GM23338 (cell line): Measurements from ENCODE around the gene GUCY1A1. TPM values are rescaled to one million over a fixed set of nuclear protein-coding genes. Genes with fewer than 3 reads are reported as not detected.

ENCODE experiments used
- ATAC-seq: fragments of 200-7000 bp; cut with Tn5 transposase; 3 replicates; pipeline ENCODE4 v1.9.1; 2020
- DNase-seq: peaks from one replicate; pipeline ENCODE4 v3.0.0-alpha.2; 2015; ENCODE audit warnings: low spot score
- H2AFZ ChIP-seq: fragments of 200-600 bp; sonication (generic); 2 replicates; pipeline ENCODE4 v1.8.0; 2016; ENCODE audit warnings: antibody characterized with exemption, mild to moderate bottlenecking, moderate library complexity
- H3F3A ChIP-seq: fragments of 200-600 bp; sonication (generic); replicated peaks from 2 replicates; pipeline ENCODE4 v1.8.0; 2017; ENCODE audit warnings: antibody characterized with exemption, mixed run types, low read depth
- H3K27ac ChIP-seq: fragments of 200-600 bp; sonication (generic); 2 replicates; pipeline ENCODE4 v1.6.1; 2016; ENCODE audit warnings: low read depth
- H3K27me3 ChIP-seq: fragments of 200-600 bp; sonication (generic); 2 replicates; pipeline ENCODE4 v1.8.0; 2016; ENCODE audit warnings: mild to moderate bottlenecking, mixed run types, moderate library complexity; ENCODE audit not compliant: insufficient read depth
- H3K36me3 ChIP-seq: fragments of 200-600 bp; sonication (generic); 2 replicates; pipeline ENCODE4 v1.8.0; 2016; ENCODE audit warnings: mild to moderate bottlenecking; ENCODE audit not compliant: insufficient read depth
- H3K4me1 ChIP-seq: fragments of 200-600 bp; sonication (generic); 2 replicates; pipeline ENCODE4 v1.8.0; 2016; ENCODE audit warnings: mild to moderate bottlenecking, moderate library complexity; ENCODE audit not compliant: insufficient read depth
- H3K4me2 ChIP-seq: fragments of 200-600 bp; sonication (generic); 2 replicates; pipeline ENCODE4 v1.7.1; 2017; ENCODE audit warnings: mixed run types
- H3K4me3 ChIP-seq: fragments of 200-600 bp; sonication (generic); 2 replicates; pipeline ENCODE4 v1.6.1; 2016; ENCODE audit warnings: mixed run types
- H3K79me2 ChIP-seq: fragments of 200-600 bp; sonication (generic); replicated peaks from 2 replicates; pipeline ENCODE4 v1.8.0; 2017; ENCODE audit warnings: mild to moderate bottlenecking; ENCODE audit not compliant: insufficient read depth
- H3K9me2 ChIP-seq: fragments of 200-600 bp; sonication (generic); 2 replicates; pipeline ENCODE4 v1.8.0; 2017; ENCODE audit not compliant: insufficient read depth
- H4K20me1 ChIP-seq: fragments of 200-600 bp; sonication (generic); replicated peaks from 2 replicates; pipeline ENCODE4 v1.8.0; 2017; ENCODE audit warnings: mild to moderate bottlenecking; ENCODE audit not compliant: insufficient read depth
- H3K27ac Mint-ChIP-seq: 2 replicates; pipeline ENCODE4 v1.8.0; 2020; ENCODE audit warnings: inconsistent platforms, mild to moderate bottlenecking, moderate library complexity, mixed read lengths
- H3K27me3 Mint-ChIP-seq: 3 replicates; pipeline ENCODE4 v1.8.0; 2022; ENCODE audit warnings: low read depth, mild to moderate bottlenecking, moderate library complexity, mixed read lengths, inconsistent platforms; ENCODE audit not compliant: insufficient read depth, poor library complexity
- H3K36me3 Mint-ChIP-seq: 3 replicates; pipeline ENCODE4 v1.8.0; 2021; ENCODE audit warnings: low read depth, mild to moderate bottlenecking, inconsistent platforms, moderate library complexity, mixed read lengths
- H3K4me1 Mint-ChIP-seq: 3 replicates; pipeline ENCODE4 v1.8.0; 2020; ENCODE audit warnings: mild to moderate bottlenecking, inconsistent platforms, mixed read lengths
- H3K4me3 Mint-ChIP-seq: 3 replicates; pipeline ENCODE4 v1.8.0; 2021; ENCODE audit warnings: moderate library complexity, mild to moderate bottlenecking, inconsistent platforms, mixed read lengths
- H3K9me3 Mint-ChIP-seq: 3 replicates; pipeline ENCODE4 v1.8.0; 2020; ENCODE audit warnings: moderate library complexity, mild to moderate bottlenecking, inconsistent platforms, mixed read lengths
- CREB1 ChIP-seq: fragments of 250-450 bp; sonication (Bioruptor Pico); IDR thresholded peaks from 2 replicates; pipeline ENCODE4 v1.5.0; 2020; ENCODE audit warnings: low read depth, mild to moderate bottlenecking, moderate library complexity
- EZH2 ChIP-seq: fragments of 200-600 bp; sonication (generic); IDR thresholded peaks from one replicate; pipeline ENCODE4 v1.8.0; 2017; ENCODE audit warnings: antibody characterized with exemption, mild to moderate bottlenecking, low read depth; ENCODE audit not compliant: unreplicated experiment
- JUNB ChIP-seq: IDR thresholded peaks from one replicate; pipeline ENCODE4 v1.6.1; 2016; ENCODE audit warnings: antibody characterized with exemption; ENCODE audit not compliant: unreplicated experiment
- NANOG ChIP-seq: IDR thresholded peaks from 2 replicates; pipeline ENCODE4 v1.6.1; 2016; ENCODE audit warnings: antibody characterized with exemption, borderline replicate concordance
- STAT1 ChIP-seq: IDR thresholded peaks from one replicate; pipeline ENCODE4 v1.6.1; 2016; ENCODE audit warnings: antibody characterized with exemption; ENCODE audit not compliant: unreplicated experiment
- ZNF114 ChIP-seq: fragments of 250-450 bp; sonication (Bioruptor Pico); IDR thresholded peaks from 2 replicates; pipeline ENCODE4 v1.5.0; 2020; ENCODE audit warnings: mild to moderate bottlenecking, moderate library complexity
- ZNF331 ChIP-seq: fragments of 250-450 bp; sonication (Bioruptor Pico); IDR thresholded peaks from 2 replicates; pipeline ENCODE4 v1.5.0; 2020; ENCODE audit warnings: low read depth, mild to moderate bottlenecking, moderate library complexity
- polyA plus RNA-seq: library from polyadenylated mRNA; unstranded; fragments of >200 nt; fragmentation: Nextera tagmentation; extraction: Ambion mirVana; gene quantifications from 2 replicates; pipeline ENCODE4 v1.2.1, GENCODE V29; 2016
- total RNA-seq: library from RNA; depleted of rRNA; stranded (reverse); fragments of >200 nt; shearing (Covaris generic); gene quantifications from 2 replicates; pipeline ENCODE4 v1.2.3, GENCODE V29; 2014
- TF ChIP-seq, protein P1 (sequence below), 2 experiments: fragments of 200-600 bp in 1 of 2; sonication (generic) in 1 of 2; conservative IDR thresholded peaks; 2 replicates each; pipeline versions ENCODE4 v1.5.1 to v1.6.1; 2016 to 2017; ENCODE audit warnings: antibody characterized with exemption in 2 of 2, low read depth in 2 of 2, mild to moderate bottlenecking in 2 of 2, moderate library complexity in 1 of 2
- TF ChIP-seq, protein P2 (sequence below): IDR thresholded peaks from one replicate; pipeline ENCODE4 v1.6.1; 2018; ENCODE audit warnings: antibody characterized with exemption; ENCODE audit not compliant: unreplicated experiment
- TF ChIP-seq, protein P3 (sequence below): IDR thresholded peaks from 2 replicates; pipeline ENCODE4 v1.6.1; 2016; ENCODE audit warnings: antibody characterized with exemption
- TF ChIP-seq, protein P4 (sequence below): fragments of 250-450 bp; sonication (Bioruptor Pico); IDR thresholded peaks from 2 replicates; pipeline ENCODE4 v1.5.0; 2020; ENCODE audit warnings: mild to moderate bottlenecking, moderate library complexity

The GUCY1A1 gene
- total and polyA plus RNA-seq, 2 experiments from 2014 or later: not detected

DNA sequence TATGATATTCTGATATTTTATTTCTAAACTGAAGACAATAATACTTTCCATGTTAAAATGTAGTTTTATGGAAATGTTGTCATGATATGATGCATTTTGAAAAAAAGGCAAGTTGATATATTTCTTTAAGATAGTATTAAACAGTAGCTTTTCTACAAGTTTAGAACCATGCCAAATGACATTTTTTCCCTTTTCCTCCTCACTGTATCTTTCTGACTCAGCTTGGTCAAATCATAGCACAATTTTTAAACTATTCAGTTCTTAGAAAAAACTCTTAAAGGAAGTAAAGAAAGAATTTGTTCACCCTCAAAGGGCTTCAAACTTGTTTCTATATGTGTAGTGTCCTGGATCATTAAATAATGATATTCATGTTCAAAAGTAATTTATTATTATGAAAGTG is 46.0 kb upstream of the GUCY1A1 start:
- Histone ChIP-seq H2AFZ (no peak overlapping the region), H3K4me1 (no peaks in the 10 kb centered on the region), H3K27ac (no peak overlapping the region), H3F3A (no peaks in the 10 kb centered on the region), H3K27me3 (no peaks in the 10 kb centered on the region), H3K9me2 (no peaks in the 10 kb centered on the region), H3K36me3 (no peaks in the 10 kb centered on the region), H3K4me3 (no peak overlapping the region), H3K4me2 (no peak overlapping the region), H3K79me2 (no peaks in the 10 kb centered on the region), H4K20me1 (no peaks in the 10 kb centered on the region)
- H3K4me3 Mint-ChIP-seq: no peak overlapping the region
- H3K27me3 Mint-ChIP-seq: no peaks in the 10 kb centered on the region
- no peak for TF ChIP-seq ZNF331 (CRISPR knock-in tag)
- TF ChIP-seq, protein P1, sequence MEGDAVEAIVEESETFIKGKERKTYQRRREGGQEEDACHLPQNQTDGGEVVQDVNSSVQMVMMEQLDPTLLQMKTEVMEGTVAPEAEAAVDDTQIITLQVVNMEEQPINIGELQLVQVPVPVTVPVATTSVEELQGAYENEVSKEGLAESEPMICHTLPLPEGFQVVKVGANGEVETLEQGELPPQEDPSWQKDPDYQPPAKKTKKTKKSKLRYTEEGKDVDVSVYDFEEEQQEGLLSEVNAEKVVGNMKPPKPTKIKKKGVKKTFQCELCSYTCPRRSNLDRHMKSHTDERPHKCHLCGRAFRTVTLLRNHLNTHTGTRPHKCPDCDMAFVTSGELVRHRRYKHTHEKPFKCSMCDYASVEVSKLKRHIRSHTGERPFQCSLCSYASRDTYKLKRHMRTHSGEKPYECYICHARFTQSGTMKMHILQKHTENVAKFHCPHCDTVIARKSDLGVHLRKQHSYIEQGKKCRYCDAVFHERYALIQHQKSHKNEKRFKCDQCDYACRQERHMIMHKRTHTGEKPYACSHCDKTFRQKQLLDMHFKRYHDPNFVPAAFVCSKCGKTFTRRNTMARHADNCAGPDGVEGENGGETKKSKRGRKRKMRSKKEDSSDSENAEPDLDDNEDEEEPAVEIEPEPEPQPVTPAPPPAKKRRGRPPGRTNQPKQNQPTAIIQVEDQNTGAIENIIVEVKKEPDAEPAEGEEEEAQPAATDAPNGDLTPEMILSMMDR (conservative IDR thresholded peaks at IDR 0.05; ENCODE audit: low read depth in 2 of 2): no peak
- no peak for TF ChIP-seq JUNB
- no peak for TF ChIP-seq STAT1
- no peak for TF ChIP-seq ZNF114 (CRISPR knock-in tag)
- TF ChIP-seq EZH2: no peak
- no peak for TF ChIP-seq NANOG
- TF ChIP-seq, protein P2, sequence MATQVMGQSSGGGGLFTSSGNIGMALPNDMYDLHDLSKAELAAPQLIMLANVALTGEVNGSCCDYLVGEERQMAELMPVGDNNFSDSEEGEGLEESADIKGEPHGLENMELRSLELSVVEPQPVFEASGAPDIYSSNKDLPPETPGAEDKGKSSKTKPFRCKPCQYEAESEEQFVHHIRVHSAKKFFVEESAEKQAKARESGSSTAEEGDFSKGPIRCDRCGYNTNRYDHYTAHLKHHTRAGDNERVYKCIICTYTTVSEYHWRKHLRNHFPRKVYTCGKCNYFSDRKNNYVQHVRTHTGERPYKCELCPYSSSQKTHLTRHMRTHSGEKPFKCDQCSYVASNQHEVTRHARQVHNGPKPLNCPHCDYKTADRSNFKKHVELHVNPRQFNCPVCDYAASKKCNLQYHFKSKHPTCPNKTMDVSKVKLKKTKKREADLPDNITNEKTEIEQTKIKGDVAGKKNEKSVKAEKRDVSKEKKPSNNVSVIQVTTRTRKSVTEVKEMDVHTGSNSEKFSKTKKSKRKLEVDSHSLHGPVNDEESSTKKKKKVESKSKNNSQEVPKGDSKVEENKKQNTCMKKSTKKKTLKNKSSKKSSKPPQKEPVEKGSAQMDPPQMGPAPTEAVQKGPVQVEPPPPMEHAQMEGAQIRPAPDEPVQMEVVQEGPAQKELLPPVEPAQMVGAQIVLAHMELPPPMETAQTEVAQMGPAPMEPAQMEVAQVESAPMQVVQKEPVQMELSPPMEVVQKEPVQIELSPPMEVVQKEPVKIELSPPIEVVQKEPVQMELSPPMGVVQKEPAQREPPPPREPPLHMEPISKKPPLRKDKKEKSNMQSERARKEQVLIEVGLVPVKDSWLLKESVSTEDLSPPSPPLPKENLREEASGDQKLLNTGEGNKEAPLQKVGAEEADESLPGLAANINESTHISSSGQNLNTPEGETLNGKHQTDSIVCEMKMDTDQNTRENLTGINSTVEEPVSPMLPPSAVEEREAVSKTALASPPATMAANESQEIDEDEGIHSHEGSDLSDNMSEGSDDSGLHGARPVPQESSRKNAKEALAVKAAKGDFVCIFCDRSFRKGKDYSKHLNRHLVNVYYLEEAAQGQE: no peak
- TF ChIP-seq, protein P3, sequence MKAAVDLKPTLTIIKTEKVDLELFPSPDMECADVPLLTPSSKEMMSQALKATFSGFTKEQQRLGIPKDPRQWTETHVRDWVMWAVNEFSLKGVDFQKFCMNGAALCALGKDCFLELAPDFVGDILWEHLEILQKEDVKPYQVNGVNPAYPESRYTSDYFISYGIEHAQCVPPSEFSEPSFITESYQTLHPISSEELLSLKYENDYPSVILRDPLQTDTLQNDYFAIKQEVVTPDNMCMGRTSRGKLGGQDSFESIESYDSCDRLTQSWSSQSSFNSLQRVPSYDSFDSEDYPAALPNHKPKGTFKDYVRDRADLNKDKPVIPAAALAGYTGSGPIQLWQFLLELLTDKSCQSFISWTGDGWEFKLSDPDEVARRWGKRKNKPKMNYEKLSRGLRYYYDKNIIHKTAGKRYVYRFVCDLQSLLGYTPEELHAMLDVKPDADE: no peak
- no peaks in the 10 kb centered on the region for H3K9me3 Mint-ChIP-seq
- H3K36me3 Mint-ChIP-seq: no peaks in the 10 kb centered on the region
- no peaks in the 10 kb centered on the region for H3K4me1 Mint-ChIP-seq
- H3K27ac Mint-ChIP-seq: no peak overlapping the region
- DNase-seq (no peak), ATAC-seq (no peak)

DNA sequence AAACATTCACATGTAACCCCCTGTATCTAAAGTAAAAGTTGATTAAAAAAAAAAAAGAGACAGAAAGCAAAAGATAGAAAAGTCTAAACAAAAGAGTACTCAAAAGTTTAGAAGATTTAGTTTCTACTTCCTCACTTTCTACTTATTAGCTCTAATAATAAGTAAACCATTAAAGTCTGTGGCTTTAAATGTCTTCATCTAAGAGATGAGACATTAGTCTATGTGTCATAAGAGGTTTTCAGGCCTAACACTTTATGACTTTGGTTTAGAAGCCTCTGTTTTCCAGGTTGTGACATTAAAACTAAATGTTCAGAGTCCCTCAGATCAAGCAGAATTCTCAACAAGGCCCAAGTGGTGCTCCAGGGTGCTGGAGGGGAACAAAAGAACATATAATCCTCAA is 42.2 kb upstream of the GUCY1A1 start:
- Mint-ChIP-seq H3K4me1 (no peaks in the 10 kb centered on the region), H3K9me3 (no peaks in the 10 kb centered on the region)

More for the DNA sequence above, 42.2 kb upstream of the GUCY1A1 start:
- TF ChIP-seq, protein P4, sequence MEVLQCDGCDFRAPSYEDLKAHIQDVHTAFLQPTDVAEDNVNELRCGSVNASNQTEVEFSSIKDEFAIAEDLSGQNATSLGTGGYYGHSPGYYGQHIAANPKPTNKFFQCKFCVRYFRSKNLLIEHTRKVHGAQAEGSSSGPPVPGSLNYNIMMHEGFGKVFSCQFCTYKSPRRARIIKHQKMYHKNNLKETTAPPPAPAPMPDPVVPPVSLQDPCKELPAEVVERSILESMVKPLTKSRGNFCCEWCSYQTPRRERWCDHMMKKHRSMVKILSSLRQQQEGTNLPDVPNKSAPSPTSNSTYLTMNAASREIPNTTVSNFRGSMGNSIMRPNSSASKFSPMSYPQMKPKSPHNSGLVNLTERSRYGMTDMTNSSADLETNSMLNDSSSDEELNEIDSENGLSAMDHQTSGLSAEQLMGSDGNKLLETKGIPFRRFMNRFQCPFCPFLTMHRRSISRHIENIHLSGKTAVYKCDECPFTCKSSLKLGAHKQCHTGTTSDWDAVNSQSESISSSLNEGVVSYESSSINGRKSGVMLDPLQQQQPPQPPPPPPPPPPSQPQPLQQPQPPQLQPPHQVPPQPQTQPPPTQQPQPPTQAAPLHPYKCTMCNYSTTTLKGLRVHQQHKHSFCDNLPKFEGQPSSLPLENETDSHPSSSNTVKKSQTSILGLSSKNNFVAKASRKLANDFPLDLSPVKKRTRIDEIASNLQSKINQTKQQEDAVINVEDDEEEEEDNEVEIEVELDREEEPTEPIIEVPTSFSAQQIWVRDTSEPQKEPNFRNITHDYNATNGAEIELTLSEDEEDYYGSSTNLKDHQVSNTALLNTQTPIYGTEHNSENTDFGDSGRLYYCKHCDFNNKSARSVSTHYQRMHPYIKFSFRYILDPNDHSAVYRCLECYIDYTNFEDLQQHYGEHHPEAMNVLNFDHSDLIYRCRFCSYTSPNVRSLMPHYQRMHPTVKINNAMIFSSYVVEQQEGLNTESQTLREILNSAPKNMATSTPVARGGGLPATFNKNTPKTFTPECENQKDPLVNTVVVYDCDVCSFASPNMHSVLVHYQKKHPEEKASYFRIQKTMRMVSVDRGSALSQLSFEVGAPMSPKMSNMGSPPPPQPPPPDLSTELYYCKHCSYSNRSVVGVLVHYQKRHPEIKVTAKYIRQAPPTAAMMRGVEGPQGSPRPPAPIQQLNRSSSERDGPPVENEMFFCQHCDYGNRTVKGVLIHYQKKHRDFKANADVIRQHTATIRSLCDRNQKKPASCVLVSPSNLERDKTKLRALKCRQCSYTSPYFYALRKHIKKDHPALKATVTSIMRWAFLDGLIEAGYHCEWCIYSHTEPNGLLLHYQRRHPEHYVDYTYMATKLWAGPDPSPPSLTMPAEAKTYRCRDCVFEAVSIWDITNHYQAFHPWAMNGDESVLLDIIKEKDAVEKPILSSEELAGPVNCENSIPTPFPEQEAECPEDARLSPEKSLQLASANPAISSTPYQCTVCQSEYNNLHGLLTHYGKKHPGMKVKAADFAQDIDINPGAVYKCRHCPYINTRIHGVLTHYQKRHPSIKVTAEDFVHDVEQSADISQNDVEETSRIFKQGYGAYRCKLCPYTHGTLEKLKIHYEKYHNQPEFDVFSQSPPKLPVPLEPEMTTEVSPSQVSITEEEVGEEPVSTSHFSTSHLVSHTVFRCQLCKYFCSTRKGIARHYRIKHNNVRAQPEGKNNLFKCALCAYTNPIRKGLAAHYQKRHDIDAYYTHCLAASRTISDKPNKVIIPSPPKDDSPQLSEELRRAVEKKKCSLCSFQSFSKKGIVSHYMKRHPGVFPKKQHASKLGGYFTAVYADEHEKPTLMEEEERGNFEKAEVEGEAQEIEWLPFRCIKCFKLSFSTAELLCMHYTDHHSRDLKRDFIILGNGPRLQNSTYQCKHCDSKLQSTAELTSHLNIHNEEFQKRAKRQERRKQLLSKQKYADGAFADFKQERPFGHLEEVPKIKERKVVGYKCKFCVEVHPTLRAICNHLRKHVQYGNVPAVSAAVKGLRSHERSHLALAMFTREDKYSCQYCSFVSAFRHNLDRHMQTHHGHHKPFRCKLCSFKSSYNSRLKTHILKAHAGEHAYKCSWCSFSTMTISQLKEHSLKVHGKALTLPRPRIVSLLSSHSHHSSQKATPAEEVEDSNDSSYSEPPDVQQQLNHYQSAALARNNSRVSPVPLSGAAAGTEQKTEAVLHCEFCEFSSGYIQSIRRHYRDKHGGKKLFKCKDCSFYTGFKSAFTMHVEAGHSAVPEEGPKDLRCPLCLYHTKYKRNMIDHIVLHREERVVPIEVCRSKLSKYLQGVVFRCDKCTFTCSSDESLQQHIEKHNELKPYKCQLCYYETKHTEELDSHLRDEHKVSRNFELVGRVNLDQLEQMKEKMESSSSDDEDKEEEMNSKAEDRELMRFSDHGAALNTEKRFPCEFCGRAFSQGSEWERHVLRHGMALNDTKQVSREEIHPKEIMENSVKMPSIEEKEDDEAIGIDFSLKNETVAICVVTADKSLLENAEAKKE (CRISPR knock-in tag): no peak
- no peak for TF ChIP-seq CREB1 (CRISPR knock-in tag)
- no peak for ATAC-seq
- H3K27ac Mint-ChIP-seq: no peak overlapping the region
- no peak for DNase-seq
- H3K36me3 ChIP-seq: no peaks in the 10 kb centered on the region
- H3K36me3 Mint-ChIP-seq: no peaks in the 10 kb centered on the region
- no peak overlapping the region for H3K4me3 Mint-ChIP-seq
- no peaks in the 10 kb centered on the region for H3F3A ChIP-seq
- H4K20me1 ChIP-seq: no peaks in the 10 kb centered on the region
- no peak overlapping the region for H3K27ac ChIP-seq
- no peak overlapping the region for H2AFZ ChIP-seq
- H3K9me2 ChIP-seq: no peaks in the 10 kb centered on the region
- H3K4me2 ChIP-seq: no peak overlapping the region
- no peaks in the 10 kb centered on the region for H3K79me2 ChIP-seq
- H3K27me3 ChIP-seq: no peaks in the 10 kb centered on the region
- H3K27me3 Mint-ChIP-seq: no peaks in the 10 kb centered on the region
- H3K4me1 ChIP-seq: no peaks in the 10 kb centered on the region
- H3K4me3 ChIP-seq: no peak overlapping the region
